GM19467 (cell line): ENCODE results near the gene SLC38A10.

Experiments used
- ATAC-seq: cut with Tn5 transposase; IDR thresholded peaks from one replicate; pipeline ENCODE4 v1.9.1; 2021; ENCODE audit warnings: mild to moderate bottlenecking, moderate library complexity; ENCODE audit not compliant: unreplicated experiment

Gene SLC38A10

GRCh38 chr17:81244358-81245023 lies 50.6 kb downstream of the SLC38A10 start:
- ATAC-seq: no peak

- no peak for ATAC-seq
Measured at GRCh38 chr17:81243333-81243664, 51.8 kb downstream of the SLC38A10 start.

- no peak for ATAC-seq
Measured at GRCh38 chr17:81242421-81243332, 52.4 kb downstream of the SLC38A10 start.

- no peak for ATAC-seq
Measured at GRCh38 chr17:81241648-81242420, 53.3 kb downstream of the SLC38A10 start.

- no peak for ATAC-seq
Measured at GRCh38 chr17:81241203-81241602, 53.9 kb downstream of the SLC38A10 start.

GRCh38 chr17:81240761-81241160 lies 54.3 kb downstream of the SLC38A10 start:
- no peak for ATAC-seq

GRCh38 chr17:81239714-81240555 lies 55.2 kb downstream of the SLC38A10 start:
- no peak for ATAC-seq

- ATAC-seq: peak; percentile 80
Measured at GRCh38 chr17:81238815-81239713, 56.0 kb downstream of the SLC38A10 start, which contains the start of the genes NDUFAF8 and TEPSIN. Gene NDUFAF8 (plus strand): TSS chr17:81239318. CDS start chr17:81239364, 46 bp downstream. Gene TEPSIN (minus strand): TSS chr17:81239055. CDS start chr17:81239033, 22 bp downstream.

- ATAC-seq: no peak
Measured at GRCh38 chr17:81238490-81238814, 56.7 kb downstream of the SLC38A10 start.

GRCh38 chr17:81237591-81238489 lies 57.3 kb downstream of the SLC38A10 start:
- ATAC-seq: no peak

- no peak for ATAC-seq
Measured at GRCh38 chr17:81236784-81237183, 58.3 kb downstream of the SLC38A10 start.

- no peak for ATAC-seq
Measured at GRCh38 chr17:81235822-81236740, 59.0 kb downstream of the SLC38A10 start.

- no peak for ATAC-seq
Measured at GRCh38 chr17:81234940-81235821, 59.9 kb downstream of the SLC38A10 start.

- ATAC-seq: no peak
Measured at GRCh38 chr17:81234506-81234855, 60.6 kb downstream of the SLC38A10 start.

GRCh38 chr17:81233811-81234505 lies 61.1 kb downstream of the SLC38A10 start:
- ATAC-seq: no peak

GRCh38 chr17:81233316-81233715 lies 61.8 kb downstream of the SLC38A10 start:
- no peak for ATAC-seq
